Measurements from ENCODE around the gene IL9.

DNA sequence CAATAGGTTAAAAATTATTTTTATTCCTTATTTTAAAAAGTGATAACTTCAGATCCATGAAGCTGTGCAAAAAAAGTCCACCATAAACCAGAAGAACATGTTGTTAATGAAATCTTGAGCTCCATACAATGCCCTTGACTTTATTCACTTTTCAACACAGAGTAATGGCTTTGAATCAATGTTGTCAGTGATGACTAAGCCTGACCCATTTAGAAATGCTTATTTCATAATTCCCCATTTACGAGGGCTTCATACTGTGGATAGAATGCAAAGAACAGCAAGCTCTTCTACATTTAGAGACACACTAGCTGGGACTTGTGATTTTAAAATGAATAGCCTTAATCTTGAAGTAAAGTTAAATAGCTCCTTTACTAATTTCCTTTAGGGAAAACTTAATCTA lies 25.7 kb upstream of the IL9 start:
- no peak for TF ChIP-seq POLR2A (IDR thresholded peaks at IDR 0.05; ENCODE audit: low read depth, low read length)
- TF ChIP-seq POLR2AphosphoS5 (IDR thresholded peaks at IDR 0.05; ENCODE audit: low read depth, low read length) = no peak

Measured in GM12891 (cell line).